SK-N-SH treated with all-trans-retinoic acid at 6 μM for 48 hours (cell line): ENCODE results near the gene BCL3.

Experiments used
- ATAC-seq: fragments of 200-7000 bp; cut with Tn5 transposase; 3 replicates; pipeline ENCODE4 v1.9.1; 2020; ENCODE audit warnings: mild to moderate bottlenecking, moderate library complexity
- ARNTL ChIP-seq: fragments of 450-650 bp; formaldehyde crosslinking; IDR thresholded peaks from 2 replicates; pipeline ENCODE4 v1.5.0; 2020; ENCODE audit warnings: low read depth, mild to moderate bottlenecking, moderate library complexity, borderline replicate concordance
- BACH2 ChIP-seq: fragments of 250-450 bp; sonication (Bioruptor Pico); IDR thresholded peaks from 2 replicates; pipeline ENCODE4 v1.9.0; 2021; ENCODE audit warnings: mild to moderate bottlenecking, borderline replicate concordance
- ESRRG ChIP-seq: fragments of 250-450 bp; sonication (Bioruptor Pico); IDR thresholded peaks from 2 replicates; pipeline ENCODE4 v1.6.1; 2021; ENCODE audit warnings: mild to moderate bottlenecking
- GLIS3 ChIP-seq: fragments of 250-450 bp; sonication (Bioruptor Pico); IDR thresholded peaks from 2 replicates; pipeline ENCODE4 v1.5.0; 2020; ENCODE audit warnings: mild to moderate bottlenecking, moderate library complexity
- ISL1 ChIP-seq: fragments of 250-450 bp; sonication (Bioruptor Pico); IDR thresholded peaks from 2 replicates; pipeline ENCODE4 v2.1.2; 2022; ENCODE audit warnings: mild to moderate bottlenecking, moderate library complexity
- OSR1 ChIP-seq: fragments of 250-450 bp; sonication (Bioruptor Pico); IDR thresholded peaks from 2 replicates; pipeline ENCODE4 v1.8.0; 2022; ENCODE audit warnings: moderate library complexity, mild to moderate bottlenecking, inconsistent platforms
- PPARA ChIP-seq: fragments of 250-450 bp; sonication (Bioruptor Pico); IDR thresholded peaks from 2 replicates; pipeline ENCODE4 v1.5.0; 2020; ENCODE audit warnings: mild to moderate bottlenecking, borderline replicate concordance
- RARB ChIP-seq: fragments of 250-450 bp; sonication (Bioruptor Pico); IDR thresholded peaks from 2 replicates; pipeline ENCODE4 v1.8.0; 2021; ENCODE audit warnings: mild to moderate bottlenecking, moderate library complexity
- SNAI2 ChIP-seq: fragments of 250-450 bp; sonication (Bioruptor Pico); IDR thresholded peaks from 2 replicates; pipeline ENCODE4 v1.5.0; 2020; ENCODE audit warnings: mild to moderate bottlenecking, moderate library complexity
- TCF4 ChIP-seq: fragments of 250-450 bp; sonication (Bioruptor Pico); IDR thresholded peaks from 2 replicates; pipeline ENCODE4 v1.8.0; 2021; ENCODE audit warnings: mild to moderate bottlenecking, moderate library complexity, borderline replicate concordance
- TOX ChIP-seq: fragments of 250-450 bp; sonication (Bioruptor Pico); IDR thresholded peaks from 2 replicates; pipeline ENCODE4 v1.8.0; 2021; ENCODE audit warnings: mild to moderate bottlenecking, moderate library complexity, borderline replicate concordance
- TSHZ2 ChIP-seq: fragments of 250-450 bp; sonication (Bioruptor Pico); IDR thresholded peaks from 2 replicates; pipeline ENCODE4 v1.5.0; 2020; ENCODE audit warnings: mild to moderate bottlenecking, moderate library complexity
- ZC3H10 ChIP-seq: fragments of 250-450 bp; sonication (Bioruptor Pico); IDR thresholded peaks from 2 replicates; pipeline ENCODE4 v1.5.1; 2021; ENCODE audit warnings: mild to moderate bottlenecking, moderate library complexity
- ZFP30 ChIP-seq: fragments of 450-650 bp; formaldehyde crosslinking; IDR thresholded peaks from 2 replicates; pipeline ENCODE4 v1.5.0; 2022; ENCODE audit warnings: mild to moderate bottlenecking, moderate library complexity
- ZNF565 ChIP-seq: fragments of 450-650 bp; formaldehyde crosslinking; conservative IDR thresholded peaks from 2 replicates; pipeline ENCODE4 v1.5.0; 2020; ENCODE audit warnings: low read depth, mild to moderate bottlenecking, moderate library complexity
- ZNF8 ChIP-seq: fragments of 450-650 bp; formaldehyde crosslinking; IDR thresholded peaks from 2 replicates; pipeline ENCODE4 v1.5.0; 2020; ENCODE audit warnings: mild to moderate bottlenecking, moderate library complexity
- TF ChIP-seq, protein P1 (sequence below): fragments of 250-450 bp; sonication (Bioruptor Pico); IDR thresholded peaks from 2 replicates; pipeline ENCODE4 v1.8.0; 2021; ENCODE audit warnings: low read depth, mild to moderate bottlenecking, moderate library complexity, borderline replicate concordance
- TF ChIP-seq, protein P2 (sequence below): fragments of 250-450 bp; sonication (Bioruptor Pico); IDR thresholded peaks from 2 replicates; pipeline ENCODE4 v1.5.1; 2021; ENCODE audit warnings: mild to moderate bottlenecking, moderate library complexity

BCL3 gene

DNA sequence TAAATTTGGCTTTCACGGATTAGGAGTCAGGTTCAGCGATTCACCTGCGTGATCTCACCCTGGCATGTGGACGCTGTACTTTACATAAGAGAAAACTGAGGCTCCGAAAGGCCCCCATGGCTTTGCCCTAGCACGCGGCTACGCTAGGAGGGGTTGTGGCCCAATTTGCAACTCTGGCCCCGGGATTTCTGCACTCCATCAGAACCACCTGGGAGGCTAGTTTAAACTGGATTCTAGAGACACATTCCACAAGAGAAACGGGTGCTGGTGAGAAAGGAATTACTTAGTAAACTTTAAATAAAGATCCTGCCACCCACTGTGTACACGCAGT, 6.2 kb downstream of the BCL3 start:
- no peak for ATAC-seq
- no peak for TF ChIP-seq OSR1 (CRISPR knock-in tag)
- no peak for TF ChIP-seq TOX (CRISPR knock-in tag)
- no peak for TF ChIP-seq ESRRG (CRISPR knock-in tag)
- no peak for TF ChIP-seq TSHZ2 (CRISPR knock-in tag)
- no peak for TF ChIP-seq BACH2
- TF ChIP-seq, protein P1, sequence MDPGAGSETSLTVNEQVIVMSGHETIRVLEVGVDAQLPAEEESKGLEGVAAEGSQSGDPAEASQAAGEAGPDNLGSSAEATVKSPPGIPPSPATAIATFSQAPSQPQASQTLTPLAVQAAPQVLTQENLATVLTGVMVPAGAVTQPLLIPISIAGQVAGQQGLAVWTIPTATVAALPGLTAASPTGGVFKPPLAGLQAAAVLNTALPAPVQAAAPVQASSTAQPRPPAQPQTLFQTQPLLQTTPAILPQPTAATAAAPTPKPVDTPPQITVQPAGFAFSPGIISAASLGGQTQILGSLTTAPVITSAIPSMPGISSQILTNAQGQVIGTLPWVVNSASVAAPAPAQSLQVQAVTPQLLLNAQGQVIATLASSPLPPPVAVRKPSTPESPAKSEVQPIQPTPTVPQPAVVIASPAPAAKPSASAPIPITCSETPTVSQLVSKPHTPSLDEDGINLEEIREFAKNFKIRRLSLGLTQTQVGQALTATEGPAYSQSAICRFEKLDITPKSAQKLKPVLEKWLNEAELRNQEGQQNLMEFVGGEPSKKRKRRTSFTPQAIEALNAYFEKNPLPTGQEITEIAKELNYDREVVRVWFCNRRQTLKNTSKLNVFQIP (CRISPR knock-in tag), result no peak
- TF ChIP-seq RARB, result no peak
- no peak for TF ChIP-seq ZNF565 (CRISPR knock-in tag)
- no peak for TF ChIP-seq GLIS3
- no peak for TF ChIP-seq SNAI2 (CRISPR knock-in tag)
- TF ChIP-seq TCF4 (CRISPR knock-in tag), result no peak
- no peak for TF ChIP-seq PPARA (CRISPR knock-in tag)
- no peak for TF ChIP-seq ZFP30
- TF ChIP-seq ARNTL (CRISPR knock-in tag), result no peak
- TF ChIP-seq, protein P2, sequence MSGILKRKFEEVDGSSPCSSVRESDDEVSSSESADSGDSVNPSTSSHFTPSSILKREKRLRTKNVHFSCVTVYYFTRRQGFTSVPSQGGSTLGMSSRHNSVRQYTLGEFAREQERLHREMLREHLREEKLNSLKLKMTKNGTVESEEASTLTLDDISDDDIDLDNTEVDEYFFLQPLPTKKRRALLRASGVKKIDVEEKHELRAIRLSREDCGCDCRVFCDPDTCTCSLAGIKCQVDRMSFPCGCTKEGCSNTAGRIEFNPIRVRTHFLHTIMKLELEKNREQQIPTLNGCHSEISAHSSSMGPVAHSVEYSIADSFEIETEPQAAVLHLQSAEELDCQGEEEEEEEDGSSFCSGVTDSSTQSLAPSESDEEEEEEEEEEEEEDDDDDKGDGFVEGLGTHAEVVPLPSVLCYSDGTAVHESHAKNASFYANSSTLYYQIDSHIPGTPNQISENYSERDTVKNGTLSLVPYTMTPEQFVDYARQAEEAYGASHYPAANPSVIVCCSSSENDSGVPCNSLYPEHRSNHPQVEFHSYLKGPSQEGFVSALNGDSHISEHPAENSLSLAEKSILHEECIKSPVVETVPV (CRISPR knock-in tag), result no peak
- no peak for TF ChIP-seq ZC3H10
- TF ChIP-seq ZNF8 (CRISPR knock-in tag), result no peak

GRCh38 chr19:44755219-44755618, 6.7 kb downstream of the BCL3 start:
- no peak for ATAC-seq
- TF ChIP-seq ZNF8 (CRISPR knock-in tag) (no peak), BACH2 (no peak), ZNF565 (CRISPR knock-in tag) (no peak), PPARA (CRISPR knock-in tag) (no peak), SNAI2 (CRISPR knock-in tag) (no peak), ISL1 (CRISPR knock-in tag) (no peak), RARB (no peak), OSR1 (CRISPR knock-in tag) (no peak), GLIS3 (no peak), TSHZ2 (CRISPR knock-in tag) (no peak), ZFP30 (no peak)

DNA sequence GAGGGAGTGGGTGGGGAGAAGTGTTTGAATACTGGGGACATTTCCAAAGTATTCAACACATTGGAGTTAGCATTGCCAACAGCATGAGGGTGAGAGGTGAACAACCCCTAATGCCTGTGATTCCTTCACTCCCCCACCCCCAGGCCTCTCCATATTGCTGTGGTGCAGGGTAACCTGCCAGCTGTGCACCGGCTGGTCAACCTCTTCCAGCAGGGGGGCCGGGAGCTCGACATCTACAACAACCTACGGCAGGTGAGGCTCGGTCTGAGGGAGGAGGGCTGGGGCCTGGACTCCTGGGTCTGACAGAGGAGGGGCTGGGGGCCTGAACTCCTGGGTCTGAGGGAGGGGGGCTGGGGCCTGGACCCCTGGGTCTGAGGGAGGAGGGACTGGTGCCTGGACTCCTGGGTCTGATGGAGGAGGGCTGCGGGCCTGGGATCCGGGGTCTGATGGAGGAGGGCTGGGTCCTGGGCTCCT, 7.6 kb downstream of the BCL3 start:
- ATAC-seq, result no peak
- TF ChIP-seq, protein P2 (CRISPR knock-in tag), result no peak
